Measurements from ENCODE around the gene ADSS1.

The ADSS1 gene

GRCh38 chr14:104768437-104769323 is 44.7 kb downstream of the ADSS1 start:
- TF ChIP-seq USF1 (IDR thresholded peaks at IDR 0.05) (peak; percentile 49; the same call in 1 of the 2 replicates), RAD21 (IDR thresholded peaks at IDR 0.05; ENCODE audit: low read depth) (peak; percentile 86)
- TF ChIP-seq, protein P1, sequence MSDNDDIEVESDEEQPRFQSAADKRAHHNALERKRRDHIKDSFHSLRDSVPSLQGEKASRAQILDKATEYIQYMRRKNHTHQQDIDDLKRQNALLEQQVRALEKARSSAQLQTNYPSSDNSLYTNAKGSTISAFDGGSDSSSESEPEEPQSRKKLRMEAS (IDR thresholded peaks at IDR 0.05) = no peak

DNA sequence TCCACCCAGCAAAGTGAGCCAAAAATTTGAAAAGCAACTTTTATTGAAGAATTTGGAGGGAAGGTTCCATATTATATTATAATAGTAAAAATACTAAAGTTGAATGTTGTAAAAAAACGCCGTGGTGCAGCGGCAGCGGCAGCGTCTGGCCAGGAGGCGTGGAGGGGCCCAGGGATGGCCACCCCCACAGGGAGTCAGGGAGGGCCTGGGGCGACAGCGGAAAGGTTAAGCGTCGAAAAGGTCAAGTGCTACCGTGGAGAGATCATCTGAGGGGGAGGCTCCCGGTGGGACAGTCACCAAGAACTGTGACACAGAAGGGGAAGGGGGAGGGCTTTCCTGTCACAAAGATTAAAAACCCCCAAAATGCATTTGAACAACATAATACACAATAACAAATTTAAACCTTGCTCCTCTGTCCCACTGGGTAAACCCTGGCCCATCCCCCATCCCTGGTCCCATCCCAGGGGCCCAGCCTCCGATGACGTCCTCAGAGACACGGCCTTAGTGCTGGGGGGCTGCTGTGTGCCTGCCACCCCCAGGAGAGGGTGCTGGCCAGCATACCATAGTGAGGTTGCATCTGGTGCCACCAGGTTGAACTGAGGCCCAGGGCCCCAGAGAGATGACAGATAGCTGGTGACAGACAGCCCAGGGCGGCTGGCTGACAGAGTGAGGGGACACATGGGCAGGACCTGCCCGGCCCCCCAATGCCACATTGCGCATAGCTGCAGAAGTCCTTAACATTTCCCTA is 45.5 kb downstream of the ADSS1 start:
- TF ChIP-seq YY1 (IDR thresholded peaks at IDR 0.05; ENCODE audit: low read depth) (no peak), CEBPB (IDR thresholded peaks at IDR 0.05) (no peak), FOXM1 (IDR thresholded peaks at IDR 0.05; ENCODE audit: borderline replicate concordance, low read depth) (no peak), USF1 (IDR thresholded peaks at IDR 0.05) (no peak), TAF1 (IDR thresholded peaks at IDR 0.05; ENCODE audit: low read depth) (no peak), TCF12 (IDR thresholded peaks at IDR 0.05; ENCODE audit: low read depth) (no peak), RAD21 (IDR thresholded peaks at IDR 0.05; ENCODE audit: low read depth) (no peak), EP300 (IDR thresholded peaks at IDR 0.05; ENCODE audit: borderline replicate concordance) (no peak)

GRCh38 chr14:104770072-104770579 is 46.1 kb downstream of the ADSS1 start:
- TF ChIP-seq USF1 (IDR thresholded peaks at IDR 0.05) (no peak), FOXM1 (IDR thresholded peaks at IDR 0.05; ENCODE audit: borderline replicate concordance, low read depth) (no peak)

- TF ChIP-seq TEAD4 (IDR thresholded peaks at IDR 0.05) (no peak), EGR1 (IDR thresholded peaks at IDR 0.05) (no peak), TAF1 (IDR thresholded peaks at IDR 0.05; ENCODE audit: low read depth) (no peak), RAD21 (IDR thresholded peaks at IDR 0.05; ENCODE audit: low read depth) (no peak), ZBTB7A (IDR thresholded peaks at IDR 0.05; ENCODE audit: low read depth) (no peak), REST (IDR thresholded peaks at IDR 0.05; ENCODE audit: low read depth) (no peak), TCF12 (IDR thresholded peaks at IDR 0.05; ENCODE audit: low read depth) (no peak), CEBPB (IDR thresholded peaks at IDR 0.05) (no peak), YY1 (IDR thresholded peaks at IDR 0.05; ENCODE audit: low read depth) (no peak), NFIC (IDR thresholded peaks at IDR 0.05) (no peak), USF1 (IDR thresholded peaks at IDR 0.05) (no peak), EP300 (IDR thresholded peaks at IDR 0.05; ENCODE audit: borderline replicate concordance) (no peak), CREB1 (IDR thresholded peaks at IDR 0.05; ENCODE audit: low read depth) (no peak), FOXM1 (IDR thresholded peaks at IDR 0.05; ENCODE audit: borderline replicate concordance, low read depth) (no peak)
- TF ChIP-seq, protein P1 (IDR thresholded peaks at IDR 0.05) = no peak
Measured at GRCh38 chr14:104770851-104771272, 46.8 kb downstream of the ADSS1 start.

DNA sequence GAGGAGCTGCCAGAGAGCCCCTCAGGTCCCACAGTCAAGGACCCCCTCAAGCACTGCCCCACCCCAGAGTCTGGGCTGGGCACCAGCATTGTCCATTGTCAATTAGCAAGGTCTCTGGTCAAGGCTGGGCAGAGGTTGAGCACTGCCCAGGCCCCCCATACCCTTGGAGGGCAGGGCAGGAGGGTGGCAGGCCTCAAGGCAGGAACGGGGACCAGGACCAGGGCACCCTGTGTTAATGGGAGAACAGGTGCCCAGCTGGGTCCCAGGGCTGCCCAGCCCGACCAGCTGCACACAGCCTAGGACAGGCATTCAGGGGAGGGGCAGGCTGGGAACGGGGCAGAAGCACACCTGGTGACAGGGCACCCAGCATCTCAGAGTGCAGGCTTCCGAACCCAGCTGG is 47.3 kb downstream of the ADSS1 start:
- TF ChIP-seq EP300 (IDR thresholded peaks at IDR 0.05; ENCODE audit: borderline replicate concordance) = no peak
- TF ChIP-seq TCF12 (IDR thresholded peaks at IDR 0.05; ENCODE audit: low read depth) = no peak
- TF ChIP-seq TAF1 (IDR thresholded peaks at IDR 0.05; ENCODE audit: low read depth) = no peak
- TF ChIP-seq, protein P1 (IDR thresholded peaks at IDR 0.05) = no peak
- no peak for TF ChIP-seq ZBTB7A (IDR thresholded peaks at IDR 0.05; ENCODE audit: low read depth)
- no peak for TF ChIP-seq USF1 (IDR thresholded peaks at IDR 0.05)
